HG03442 (cell line): Measurements from ENCODE around the gene NEK9.
"Not testable (repeated sequence)": the region's sequence is repeated elsewhere in the genome, so short reads cannot be mapped to it uniquely, and the experiment has no call there.

Experiments used
- ATAC-seq: cut with Tn5 transposase; IDR thresholded peaks from one replicate; pipeline ENCODE4 v1.9.1; 2021; ENCODE audit warnings: mild to moderate bottlenecking, moderate library complexity; ENCODE audit not compliant: unreplicated experiment

Gene NEK9

DNA sequence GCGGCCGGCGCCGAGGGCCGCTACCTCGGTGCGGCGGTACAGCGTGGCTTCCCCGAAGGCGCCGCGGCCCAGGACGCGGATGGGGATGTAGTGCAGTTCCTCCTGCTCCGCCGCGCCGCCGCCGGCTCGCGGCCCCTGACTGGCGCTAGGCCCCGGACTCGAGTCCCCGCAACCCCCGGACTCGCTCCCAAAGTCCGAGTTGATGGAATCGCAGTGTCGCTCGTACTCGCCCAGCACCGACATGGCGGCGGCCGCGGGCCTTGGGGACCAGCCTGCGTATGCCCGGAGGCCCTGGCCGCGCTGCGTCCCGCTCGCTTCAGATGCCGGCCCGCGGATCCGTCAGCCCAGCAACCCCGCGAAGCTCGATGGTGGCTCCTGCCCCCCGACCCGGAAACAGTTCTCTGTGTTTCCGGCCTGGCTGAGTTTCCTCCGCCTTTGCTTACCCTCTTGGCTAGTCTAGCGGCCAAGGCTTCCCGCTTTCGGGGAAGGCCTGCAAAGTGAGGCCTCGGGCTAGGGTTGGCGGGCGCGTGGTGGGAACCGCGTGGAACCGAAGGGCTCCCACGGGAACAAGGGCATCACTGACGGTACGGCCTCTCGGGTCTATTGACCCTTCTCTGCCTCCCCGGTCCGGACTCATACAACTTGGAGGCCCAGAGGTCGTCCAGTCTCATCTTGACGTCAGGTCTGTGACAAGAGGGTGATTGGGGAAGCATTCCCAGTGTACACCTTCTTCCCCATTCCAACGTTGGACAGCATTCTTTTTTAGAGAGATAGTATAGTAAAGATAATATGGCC, at the start of gene NEK9:
Gene NEK9, minus strand, starts transcription at position 370 of the 795 bp plus-strand sequence. Its CDS starts 127 bp downstream, at position 243.
- peak; percentile 84 for ATAC-seq

DNA sequence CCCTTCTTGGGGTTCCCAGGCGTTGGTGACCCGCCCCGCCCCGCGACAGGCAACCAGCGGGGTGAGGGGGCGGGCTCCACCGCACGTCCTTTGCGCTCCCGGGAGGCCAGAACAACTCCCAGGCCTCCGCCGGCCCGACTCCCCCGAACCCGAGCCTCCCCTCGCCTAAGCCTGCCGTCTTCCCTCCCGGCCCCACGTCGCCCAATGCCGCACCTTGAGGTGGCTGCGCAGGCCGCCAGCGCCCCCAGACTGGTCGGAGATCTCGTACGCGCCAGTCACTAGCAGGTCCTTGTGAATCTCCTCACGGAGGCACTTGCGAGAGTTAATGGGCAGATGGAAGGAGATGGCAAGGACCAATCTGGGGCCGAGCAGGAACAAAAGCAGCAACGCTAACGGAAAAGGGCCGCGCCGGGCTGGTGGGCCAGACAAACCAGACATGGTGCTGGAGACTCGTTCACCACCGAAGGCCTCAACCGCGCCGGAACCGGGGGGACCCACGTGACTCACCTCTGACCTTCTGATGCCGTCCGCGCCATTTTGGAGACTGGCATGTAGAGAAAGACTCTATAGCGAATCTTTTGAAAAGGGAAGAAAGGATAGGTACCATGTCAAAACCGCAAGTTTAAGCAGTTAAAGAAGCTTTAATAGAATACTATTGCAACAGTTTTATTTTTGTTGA, 49.4 kb upstream of the NEK9 start, which contains the start of gene TMED10:
Gene TMED10, minus strand, starts transcription at position 471 of the 679 bp plus-strand sequence. Its CDS starts 33 bp downstream, at position 438.
- peak; percentile 63 for ATAC-seq

DNA sequence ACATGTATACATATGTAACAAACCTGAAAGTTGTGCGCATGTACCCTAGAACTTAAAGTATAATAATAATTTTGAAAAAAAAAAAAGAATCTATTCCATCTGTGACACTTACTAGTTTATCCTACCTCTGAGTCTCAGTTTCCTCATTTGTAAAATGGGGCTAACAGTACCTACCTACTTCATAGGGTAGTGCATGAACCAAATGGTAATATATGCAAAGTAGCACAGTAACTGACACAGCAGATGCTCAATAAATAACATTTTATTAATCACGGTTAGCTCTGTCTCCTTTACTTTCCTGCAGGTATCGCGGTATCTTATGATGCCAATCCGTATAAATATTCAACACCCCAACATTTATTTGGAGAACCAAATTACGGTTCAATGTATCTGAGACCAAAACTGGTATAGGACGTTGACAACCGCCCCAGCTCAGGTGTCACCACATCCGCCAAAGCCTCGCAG, 48.9 kb upstream of the NEK9 start:
- ATAC-seq: peak; percentile 6

DNA sequence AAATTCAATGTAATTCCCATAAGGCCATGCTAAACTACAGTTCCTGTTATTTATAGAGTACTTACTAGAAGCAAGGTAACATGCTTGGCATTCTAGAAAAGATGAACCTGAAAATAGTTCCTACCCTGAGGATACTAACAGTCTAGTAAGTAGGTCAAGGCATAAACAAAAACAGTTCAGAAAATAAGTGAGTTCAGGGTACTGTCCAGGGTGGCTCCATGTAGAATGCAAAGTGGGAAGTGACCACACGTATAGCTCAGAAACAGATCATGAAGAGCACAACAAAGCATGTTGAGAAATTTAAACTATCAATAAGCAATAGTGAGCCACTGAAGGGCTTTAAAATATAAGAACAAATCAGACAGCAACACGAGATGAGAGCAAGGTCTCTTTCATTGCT, 47.2 kb upstream of the NEK9 start:
- ATAC-seq: no peak

DNA sequence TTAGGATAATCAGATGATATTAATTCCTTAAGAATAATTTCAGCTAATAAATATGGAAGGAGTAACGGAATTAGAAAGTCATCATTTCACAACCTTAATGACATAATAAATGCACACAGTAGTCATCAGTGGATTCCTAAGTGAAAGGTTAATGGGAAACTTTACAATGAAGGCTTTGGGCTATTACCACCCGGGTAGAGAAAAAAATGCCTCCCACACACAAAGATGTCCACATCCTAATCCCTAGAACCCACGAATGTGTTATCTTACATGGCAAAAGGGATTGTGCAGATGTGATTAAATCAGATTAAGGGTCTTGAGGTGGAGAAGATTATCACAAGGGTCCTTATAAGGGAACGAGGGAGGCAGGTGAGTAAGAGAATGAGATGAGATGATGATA, 43.9 kb upstream of the NEK9 start:
- ATAC-seq: no peak

DNA sequence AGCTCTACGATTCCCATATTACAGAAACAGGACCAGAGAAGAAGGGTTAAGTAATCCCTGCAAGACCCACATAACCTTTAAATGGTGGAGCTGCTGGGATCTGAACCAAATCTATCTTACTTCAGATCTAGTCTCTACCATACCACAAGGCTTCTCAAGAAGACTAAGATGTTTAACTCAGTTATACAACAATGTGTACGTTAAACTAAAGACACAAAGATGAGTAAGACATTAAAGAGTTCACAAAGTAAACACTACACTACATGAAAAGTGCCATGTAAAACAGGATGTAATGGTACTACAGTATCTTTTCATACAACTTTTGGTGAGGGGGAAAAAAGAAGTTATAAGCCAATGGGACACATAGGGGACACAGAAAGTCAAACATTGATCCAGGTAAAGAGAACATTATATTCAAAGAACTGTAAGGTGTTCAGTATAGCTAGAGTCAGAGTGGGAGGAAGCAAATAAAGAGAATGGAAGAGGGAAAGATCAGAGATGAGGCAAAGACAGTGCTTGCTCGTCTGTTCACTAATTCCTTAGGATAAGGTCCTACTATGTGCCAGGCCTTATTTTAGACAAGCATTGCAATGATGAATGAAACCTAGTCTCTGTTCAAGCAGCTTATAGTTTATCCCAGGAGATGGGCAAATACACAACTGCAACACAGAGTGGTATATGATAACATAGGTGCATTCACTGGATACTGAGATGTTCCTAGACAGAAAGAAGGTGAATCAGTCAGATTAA, 41.9 kb upstream of the NEK9 start:
- no peak for ATAC-seq

DNA sequence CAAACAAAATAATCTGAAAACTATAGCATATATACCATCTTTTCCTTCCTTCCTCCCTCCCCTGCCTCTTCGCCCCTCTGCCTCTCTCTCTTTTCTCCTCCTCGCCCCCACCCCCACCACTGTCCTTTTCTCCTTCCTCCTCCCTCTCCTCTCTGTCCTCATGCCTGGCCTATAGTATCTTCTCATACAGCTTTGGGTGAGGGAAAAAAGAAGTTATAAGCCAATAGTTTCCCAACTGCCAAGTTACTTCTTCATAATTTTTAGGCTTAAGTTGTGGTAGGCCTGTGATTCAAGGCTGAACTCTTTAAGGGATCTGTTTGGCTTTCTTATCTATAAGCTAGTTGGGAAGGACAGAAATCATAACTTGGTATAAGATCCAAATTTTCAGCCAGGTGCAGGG, 40.5 kb upstream of the NEK9 start:
- ATAC-seq: no peak

DNA sequence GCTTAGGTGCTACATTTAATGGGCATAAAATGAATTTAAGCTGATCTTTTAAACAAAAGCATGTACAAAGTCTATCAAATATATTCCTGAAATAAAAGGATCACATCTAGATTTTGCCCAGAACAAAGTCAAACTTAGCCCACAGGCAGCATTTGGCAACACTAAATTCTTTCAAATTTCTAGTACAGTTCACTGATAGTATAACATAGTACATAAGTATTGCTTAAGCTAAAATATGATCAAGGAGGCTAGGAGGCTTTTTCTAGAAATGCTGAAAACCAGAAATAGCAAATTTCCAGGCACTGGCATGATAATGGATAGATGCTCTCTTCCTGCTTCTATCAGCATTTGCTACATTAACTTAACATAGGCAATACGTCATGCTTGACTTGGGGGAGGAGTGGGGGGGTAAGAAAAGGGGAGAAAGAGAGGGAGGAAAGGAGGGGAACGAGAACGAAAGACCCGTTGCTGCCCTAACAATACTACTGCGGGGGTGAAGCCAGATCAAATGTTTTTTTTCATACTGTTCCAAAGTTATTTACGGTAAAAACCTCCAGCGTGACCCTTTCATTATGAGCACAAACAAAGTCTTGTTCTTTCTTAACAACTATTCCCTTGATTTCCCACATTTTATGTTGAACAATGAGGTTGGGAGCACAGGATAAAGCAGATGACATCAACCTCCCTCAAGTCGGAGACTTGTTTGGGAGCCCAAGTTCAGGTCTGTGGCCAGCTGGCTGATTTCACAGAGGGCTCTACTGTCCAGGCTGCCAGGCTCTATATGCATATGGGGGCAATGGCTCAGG, 38.9 kb upstream of the NEK9 start:
- no peak for ATAC-seq

DNA sequence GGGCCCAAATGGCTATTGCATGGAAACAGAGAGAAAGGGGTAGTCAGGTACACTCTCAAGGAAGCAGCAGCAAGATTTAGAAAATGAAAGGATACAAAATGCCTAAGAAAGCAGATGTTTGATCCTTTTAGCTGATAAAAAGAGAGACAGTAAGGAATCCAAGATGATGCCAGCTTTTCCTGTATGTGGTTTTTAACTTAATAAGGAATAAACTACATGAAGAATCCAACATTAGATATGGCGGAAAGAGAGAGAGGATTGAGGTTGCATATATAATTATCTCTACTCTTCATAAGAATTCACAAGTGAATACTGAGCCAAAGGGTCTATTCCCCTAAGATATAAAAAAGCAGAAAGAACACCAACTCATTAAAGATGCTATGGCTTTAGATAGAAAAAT, 38.0 kb upstream of the NEK9 start:
- ATAC-seq: no peak

DNA sequence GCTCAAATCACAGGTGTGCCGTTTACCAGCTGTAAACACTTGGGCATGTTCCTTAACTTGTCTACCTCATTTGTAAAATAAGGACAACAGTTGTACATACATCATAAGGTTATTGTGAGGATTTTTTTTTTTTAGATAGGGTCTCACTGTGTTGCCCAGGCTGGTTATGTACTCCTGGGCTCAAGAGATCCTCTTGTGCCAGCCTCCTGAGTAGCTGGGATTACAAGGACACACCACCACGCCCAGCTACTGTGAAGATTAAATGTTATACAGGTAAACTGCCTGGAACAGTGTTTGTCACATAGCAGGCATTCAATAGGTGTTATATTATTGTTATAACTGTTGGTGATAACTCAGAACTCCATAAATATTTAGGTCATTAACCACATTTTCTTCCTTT, 36.8 kb upstream of the NEK9 start:
- no peak for ATAC-seq

DNA sequence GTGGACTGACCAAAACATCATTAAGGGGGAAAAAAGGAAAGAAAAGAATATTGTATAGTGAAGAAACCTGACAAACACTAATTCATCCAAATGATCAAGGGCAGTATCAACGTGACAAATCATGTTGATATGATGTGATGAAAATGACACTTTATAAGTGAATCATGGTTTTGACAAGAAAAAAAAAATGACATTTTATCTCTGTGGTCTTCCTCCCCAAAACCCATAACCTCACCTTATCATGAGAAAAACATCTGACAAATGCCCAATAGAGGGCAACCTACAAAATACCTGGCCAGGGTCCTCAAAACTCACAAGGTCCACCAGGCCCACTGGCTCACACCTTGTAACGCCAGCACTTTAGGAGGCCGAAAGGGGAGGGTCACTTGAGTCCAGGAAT, 35.8 kb upstream of the NEK9 start:
- ATAC-seq: no peak

DNA sequence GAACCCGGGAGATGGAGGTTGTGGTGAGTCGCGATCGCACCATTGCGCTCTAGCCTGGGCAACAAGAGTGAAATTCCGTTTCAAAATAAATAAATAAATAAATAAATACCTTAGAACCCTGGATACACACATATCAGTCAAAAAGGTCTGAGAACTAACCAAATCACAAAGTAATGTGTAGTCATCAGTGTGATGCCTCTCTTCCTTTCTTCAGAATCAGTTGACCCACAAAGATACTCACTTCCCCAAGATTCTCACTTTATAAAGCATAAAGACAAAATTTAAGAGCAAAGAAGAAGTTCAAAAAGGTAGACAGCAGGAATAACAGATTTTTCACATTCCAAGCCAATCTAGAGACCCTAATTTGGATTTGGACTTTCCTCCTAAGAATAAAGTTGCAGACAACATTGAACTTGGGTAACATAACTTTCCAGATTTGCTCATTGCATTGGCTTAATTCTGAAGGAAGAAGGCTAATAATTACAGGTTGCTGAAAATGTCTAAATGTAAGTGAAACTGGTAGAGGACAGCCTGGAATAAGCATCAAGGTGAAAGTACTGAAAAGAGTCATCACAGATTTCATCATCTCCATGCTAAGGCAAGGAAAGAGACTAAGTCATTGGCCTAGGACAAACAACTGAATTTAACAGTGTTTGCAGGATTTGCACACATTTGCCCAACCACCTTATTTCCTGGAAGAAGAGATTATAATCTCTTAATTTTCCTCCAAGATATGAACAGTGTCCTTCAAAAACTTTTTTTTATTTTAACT, 32.2 kb upstream of the NEK9 start:
- no peak for ATAC-seq

DNA sequence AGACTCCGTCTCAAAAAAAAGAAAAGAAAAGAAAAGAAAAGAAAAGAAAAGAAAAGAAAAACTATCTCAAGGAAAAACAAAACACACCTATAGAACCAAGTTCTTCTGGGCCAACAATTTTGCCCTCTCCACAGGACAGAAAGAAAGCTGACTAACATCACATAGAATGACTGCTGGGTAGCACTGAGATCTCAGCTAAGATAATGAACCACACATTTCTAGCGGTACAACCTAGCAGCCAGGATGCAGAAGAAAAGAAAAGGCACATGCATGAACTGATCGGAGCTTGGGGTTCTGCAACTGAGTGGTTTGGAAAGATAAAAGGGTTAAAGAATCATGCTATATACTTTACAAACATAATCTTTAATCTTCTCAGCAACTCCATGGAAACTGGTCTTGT, 30.1 kb upstream of the NEK9 start:
- ATAC-seq: no peak

DNA sequence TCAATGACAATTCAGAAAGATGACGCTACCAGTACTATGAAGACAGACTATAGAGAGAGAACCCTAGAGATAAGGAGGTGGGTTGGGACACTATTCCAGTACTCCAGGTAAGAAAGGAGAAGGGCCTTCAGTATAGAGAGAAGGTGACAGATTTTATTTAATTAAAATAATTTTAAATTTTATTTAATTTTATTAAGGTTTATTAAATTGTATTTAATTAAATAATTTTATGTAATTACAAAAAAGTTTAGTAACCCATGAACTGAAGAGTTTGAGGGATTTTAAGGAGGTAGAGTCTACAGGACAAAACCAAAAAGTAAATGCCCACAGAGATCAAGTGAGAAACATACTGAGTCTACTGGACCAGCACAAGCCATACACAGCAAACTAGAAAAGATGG, 29.3 kb upstream of the NEK9 start:
- no peak for ATAC-seq

DNA sequence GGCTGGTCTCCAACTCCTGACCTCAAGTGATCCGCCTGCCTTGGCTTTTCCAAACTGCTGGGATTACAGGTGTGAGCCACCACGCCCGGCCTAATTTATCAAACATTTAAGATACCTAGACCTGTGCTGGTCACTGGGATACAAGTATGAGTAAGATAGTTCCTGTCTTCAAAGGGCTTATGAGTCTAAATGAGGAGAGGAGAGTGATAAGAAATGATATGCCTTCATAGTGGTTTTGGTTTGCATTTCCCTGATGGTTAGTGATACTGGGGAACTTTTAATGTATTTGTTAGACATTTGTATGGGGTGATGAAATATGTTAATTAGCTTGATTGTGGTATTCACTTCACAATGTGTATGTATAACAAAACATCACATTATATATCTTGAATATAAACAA, 28.3 kb upstream of the NEK9 start:
- no peak for ATAC-seq

DNA sequence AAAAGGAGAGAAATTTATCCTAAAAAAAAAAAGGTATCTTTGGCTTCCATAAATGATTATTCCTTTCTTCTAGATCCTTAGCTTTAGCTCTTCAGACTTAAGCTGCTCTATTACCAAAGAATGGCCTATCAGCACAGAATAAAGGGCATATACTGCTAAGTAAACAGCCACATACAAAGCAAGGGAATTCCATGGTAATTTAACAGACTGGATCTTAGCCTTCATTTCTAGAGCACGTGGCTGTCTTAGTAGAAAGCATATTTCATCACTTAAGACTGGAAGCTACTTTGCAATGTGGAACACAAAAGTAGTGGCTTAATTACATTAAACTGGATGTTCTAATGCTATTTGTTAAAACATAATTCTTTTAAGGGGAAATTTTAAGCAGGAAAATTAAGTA, 26.4 kb upstream of the NEK9 start:
- ATAC-seq: no peak

DNA sequence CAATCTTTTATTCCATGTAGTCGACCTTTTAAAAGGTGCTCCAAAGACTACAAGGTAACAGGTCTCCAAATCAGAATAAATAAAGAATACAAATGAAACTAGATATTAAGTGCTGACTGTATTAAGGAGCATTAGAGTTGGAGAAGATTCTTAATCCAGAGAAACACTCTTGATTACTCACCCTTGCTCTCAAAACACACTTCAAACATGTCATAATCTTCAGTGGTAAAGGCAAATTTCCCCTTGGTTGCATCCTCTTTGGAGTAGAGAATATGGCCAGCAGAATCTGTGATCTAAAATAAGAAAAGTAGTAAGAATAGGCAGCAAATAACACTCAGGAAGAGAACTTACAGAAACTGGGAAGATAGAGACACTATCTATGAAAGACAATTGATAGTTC, 25.0 kb upstream of the NEK9 start:
- no peak for ATAC-seq

DNA sequence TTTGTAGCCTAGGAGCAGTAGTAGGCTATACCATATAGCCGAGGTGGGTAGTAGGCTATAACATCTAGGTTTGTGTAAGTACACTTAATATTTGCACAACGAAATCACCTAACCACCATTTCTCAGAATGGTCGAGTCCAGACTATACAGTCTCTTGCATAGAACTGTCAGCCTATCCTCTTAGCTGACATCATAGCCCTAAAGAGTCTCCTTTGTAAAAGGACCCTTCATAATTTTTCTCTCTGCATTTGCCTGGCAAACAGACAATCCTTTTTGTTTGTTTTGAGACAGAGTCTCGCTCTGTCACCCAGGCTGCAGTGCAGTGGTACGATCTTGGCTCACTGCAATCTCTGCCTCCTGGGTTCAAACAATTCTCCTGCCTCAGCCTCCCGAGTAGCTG, 23.8 kb upstream of the NEK9 start:
- not testable (repeated sequence) for ATAC-seq

DNA sequence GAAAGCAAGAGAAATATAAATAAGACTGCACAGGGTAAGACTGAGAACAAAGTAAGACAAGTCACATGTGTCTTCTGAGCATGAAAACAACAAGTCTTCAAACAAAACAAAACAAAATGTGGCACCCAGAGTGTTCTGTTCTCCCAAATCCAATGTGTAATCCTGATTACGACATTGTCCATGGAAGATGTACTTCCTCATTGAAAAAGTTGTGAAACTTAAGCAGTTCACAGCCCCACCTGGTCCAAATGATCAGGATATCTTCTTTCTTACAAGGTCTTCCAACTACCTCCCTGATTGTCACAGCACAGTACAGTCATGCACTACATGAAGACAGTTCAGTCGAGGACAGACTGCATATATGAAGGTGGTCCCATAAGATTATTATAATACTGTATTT, 23.3 kb upstream of the NEK9 start:
- no peak for ATAC-seq
